Retinal pigment epithelial cell (primary cell): ENCODE measurements around the gene BCL7B.
"Not testable (repeated sequence)": the region's sequence is repeated elsewhere in the genome, so short reads cannot be mapped to it uniquely, and the experiment has no call there.

Experiments used
- DNase-seq: peaks from one replicate; pipeline ENCODE4 v3.0.0-alpha.2; 2010; ENCODE audit warnings: low read depth
- H3K4me3 ChIP-seq: 2 replicates; pipeline ENCODE4 v1.5.1; 2011; ENCODE audit warnings: mild to moderate bottlenecking, low read length, control low read depth, moderate library complexity
- CTCF ChIP-seq: conservative IDR thresholded peaks from 2 replicates; pipeline ENCODE4 v1.5.1; 2011; ENCODE audit warnings: low read depth, low read length, control low read depth, inconsistent platforms

Gene BCL7B

GRCh38 chr7:73570521-73570920, 13.0 kb upstream of the BCL7B start:
- H3K4me3 ChIP-seq, result no peak overlapping the region
- no peak for DNase-seq
- TF ChIP-seq CTCF, result no peak

GRCh38 chr7:73569042-73569608, 11.6 kb upstream of the BCL7B start:
- H3K4me3 ChIP-seq, result no peak overlapping the region
- no peak for DNase-seq
- TF ChIP-seq CTCF, result no peak

- H3K4me3 ChIP-seq, result no peak overlapping the region
- no peak for TF ChIP-seq CTCF
- DNase-seq, result no peak
These were observed 10.6 kb upstream of the BCL7B start for GRCh38 chr7:73567846-73568685.

- TF ChIP-seq CTCF, result no peak
- DNase-seq, result no peak
- H3K4me3 ChIP-seq, result no peak overlapping the region
These were observed 9.7 kb upstream of the BCL7B start for GRCh38 chr7:73567140-73567539.

GRCh38 chr7:73566431-73566830, 8.9 kb upstream of the BCL7B start:
- not testable (repeated sequence) for DNase-seq, H3K4me3 ChIP-seq

DNA sequence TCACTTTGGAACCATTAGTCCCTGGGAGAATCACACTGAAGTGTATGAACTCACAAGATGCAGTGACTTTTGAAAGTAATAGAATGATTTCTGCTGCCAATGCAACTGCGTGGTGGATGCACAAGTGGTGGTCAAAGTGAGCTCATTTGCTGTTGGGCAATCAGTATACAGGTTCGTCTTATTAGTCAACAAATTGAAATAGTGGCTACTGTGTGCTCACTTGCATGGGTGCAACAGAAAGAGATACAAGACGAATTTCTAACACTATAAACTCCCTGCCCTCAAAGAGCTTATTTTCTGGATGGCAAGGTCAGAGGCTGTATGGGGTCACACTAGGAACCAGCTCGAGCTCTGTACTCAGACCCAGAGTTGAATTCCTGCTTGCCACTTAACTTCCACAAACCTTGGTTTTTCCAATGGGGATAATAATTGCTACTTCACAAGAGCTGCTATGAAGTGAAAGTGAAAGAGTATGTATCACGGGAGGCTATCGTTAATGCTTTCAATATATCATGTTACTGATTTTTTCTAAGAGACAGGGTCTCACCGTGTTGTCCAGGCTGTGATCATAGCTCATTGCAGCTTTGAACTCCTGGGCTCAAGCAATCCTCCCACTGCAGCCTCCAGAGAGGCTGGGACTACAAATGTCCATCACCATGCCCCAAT, 8.3 kb upstream of the BCL7B start:
- TF ChIP-seq CTCF, result no peak
- DNase-seq, result no peak
- H3K4me3 ChIP-seq, result no peak overlapping the region

GRCh38 chr7:73560109-73560835, 2.8 kb upstream of the BCL7B start:
- H3K4me3 ChIP-seq, result no peak overlapping the region
- no peak for TF ChIP-seq CTCF
- peak; percentile 60 for DNase-seq
